CD4-positive, alpha-beta T cell treated with Interleukin-15 for 4 hours (primary cell): Measurements from ENCODE around the gene PPP1R9B.

Experiments used
- DNase-seq: peaks from one replicate; pipeline ENCODE4 v3.0.0-alpha.2; 2020; ENCODE audit warnings: low spot score

The PPP1R9B gene

GRCh38 chr17:50139950-50140885, 10.3 kb downstream of the PPP1R9B start:
- peak; percentile 82 for DNase-seq

- DNase-seq: no peak
Observed at GRCh38 chr17:50139185-50139783, 11.2 kb downstream of the PPP1R9B start.

GRCh38 chr17:50137042-50137441, 13.4 kb downstream of the PPP1R9B start:
- DNase-seq: no peak

GRCh38 chr17:50136096-50136687, 14.3 kb downstream of the PPP1R9B start:
- DNase-seq: no peak

DNA sequence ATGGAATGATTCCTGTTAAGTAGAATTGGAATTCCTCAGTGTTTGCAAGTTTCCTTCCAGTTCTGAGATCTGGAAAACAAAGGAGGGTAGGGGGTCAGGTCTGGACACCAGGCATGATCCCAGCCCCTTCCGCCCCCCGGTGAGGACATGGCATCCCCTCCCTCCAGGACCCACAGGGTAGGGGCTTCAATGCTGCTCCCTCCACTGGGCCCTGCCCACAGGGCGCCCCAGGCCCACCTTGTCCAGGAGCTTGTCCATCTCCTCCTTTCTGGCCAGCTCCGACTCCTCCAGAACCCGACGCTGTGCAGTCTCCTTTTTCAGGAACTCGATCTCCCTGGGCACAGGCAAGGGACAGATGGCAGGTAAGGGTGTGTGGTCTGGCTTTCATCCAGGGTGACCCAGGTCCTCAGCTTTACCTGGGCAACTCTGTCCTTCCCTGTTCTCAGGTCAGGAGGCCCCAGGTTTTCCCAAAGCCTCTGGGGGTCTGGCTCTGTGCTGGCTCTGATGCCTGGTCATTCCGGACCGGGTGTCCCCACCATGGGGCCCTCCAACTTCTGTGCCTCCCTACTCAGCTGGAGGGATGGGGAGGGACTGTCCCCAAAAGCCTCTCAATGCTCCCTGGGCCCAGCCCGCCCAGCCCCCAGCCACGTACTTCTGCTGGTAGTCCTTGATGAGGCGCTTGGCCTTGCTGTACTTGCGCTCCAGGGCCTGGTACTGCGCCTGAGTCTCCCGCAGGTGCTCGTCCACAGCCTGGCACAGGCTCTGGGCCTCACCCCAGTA, 15.0 kb downstream of the PPP1R9B start:
- no peak for DNase-seq

- no peak for DNase-seq
Observed at GRCh38 chr17:50134206-50135110, 16.0 kb downstream of the PPP1R9B start.

GRCh38 chr17:50133769-50134099, 16.7 kb downstream of the PPP1R9B start:
- DNase-seq: no peak

DNA sequence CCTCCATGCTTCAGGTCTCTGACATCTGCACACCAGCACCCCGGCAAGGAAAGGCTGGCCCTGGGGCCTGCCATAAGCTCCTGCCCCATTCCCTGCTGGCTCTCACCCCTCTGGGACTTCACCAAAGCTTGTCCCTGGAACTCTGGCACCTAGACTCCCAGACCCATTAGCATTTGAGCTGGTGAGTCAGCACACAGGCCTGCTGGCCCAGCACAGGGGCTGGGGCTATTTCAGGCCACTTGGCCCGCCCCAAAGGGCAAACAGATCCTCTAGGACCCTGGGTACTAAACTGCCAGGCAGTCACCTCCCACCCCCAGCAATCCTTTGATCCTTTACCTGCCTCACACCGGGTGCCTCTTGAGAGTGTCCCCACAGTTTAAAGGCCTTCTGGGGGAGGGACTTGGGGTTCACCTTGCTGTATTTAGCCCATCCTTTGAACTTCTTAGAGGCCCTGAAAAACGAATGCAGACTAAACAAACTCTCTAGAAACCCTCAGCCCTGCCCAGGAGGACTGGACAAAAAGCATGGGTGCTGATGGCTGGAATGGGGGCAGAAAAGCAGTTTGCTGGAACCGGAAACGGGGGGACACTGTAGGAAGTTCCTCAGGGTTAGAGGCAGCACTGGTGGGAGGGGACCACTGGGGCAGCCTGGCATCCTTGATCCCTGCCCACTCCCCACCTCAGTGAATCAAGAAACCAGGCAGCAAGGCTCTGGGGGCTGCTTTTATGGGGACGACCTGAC, 17.3 kb downstream of the PPP1R9B start:
- no peak for DNase-seq

DNA sequence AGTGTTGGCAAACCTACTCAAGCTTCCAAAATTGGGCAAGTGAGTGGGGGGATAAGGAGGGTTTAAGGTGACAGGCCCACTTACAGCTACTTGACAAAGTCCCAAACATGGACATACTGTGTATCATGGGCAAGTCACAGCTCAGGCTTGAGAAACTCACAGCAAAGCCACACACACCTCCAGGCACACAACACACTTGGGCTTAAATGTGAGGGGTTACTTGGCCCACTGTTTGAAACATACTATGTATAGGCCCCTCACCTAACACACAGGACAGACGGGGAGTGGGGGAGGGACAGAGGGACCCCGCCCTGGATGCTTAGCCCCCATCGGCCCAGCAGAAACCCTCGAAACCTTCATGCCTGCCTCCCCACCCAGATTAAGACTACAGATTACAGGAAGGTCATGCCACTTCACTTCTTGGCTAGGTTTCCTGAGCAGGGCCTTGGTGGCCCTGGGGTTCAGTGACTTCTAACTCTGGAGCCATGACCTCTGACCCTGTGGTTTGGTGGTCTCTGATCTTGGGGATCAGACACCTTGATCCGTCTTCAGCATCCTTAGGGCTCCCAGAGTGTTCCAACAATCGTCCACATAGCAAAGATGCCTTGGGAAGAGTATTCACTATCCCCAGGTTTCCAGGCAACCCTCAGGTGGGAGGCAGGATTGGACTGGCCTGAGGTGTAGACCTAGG, 18.2 kb downstream of the PPP1R9B start:
- DNase-seq: no peak

GRCh38 chr17:50130559-50131305, 19.7 kb downstream of the PPP1R9B start:
- no peak for DNase-seq

GRCh38 chr17:50129728-50130558, 20.5 kb downstream of the PPP1R9B start, which contains the start of gene SAMD14:
Gene SAMD14 (minus strand): TSS chr17:50130160. CDS start chr17:50124959, 5,201 bp downstream.
- peak; percentile 47 for DNase-seq

DNA sequence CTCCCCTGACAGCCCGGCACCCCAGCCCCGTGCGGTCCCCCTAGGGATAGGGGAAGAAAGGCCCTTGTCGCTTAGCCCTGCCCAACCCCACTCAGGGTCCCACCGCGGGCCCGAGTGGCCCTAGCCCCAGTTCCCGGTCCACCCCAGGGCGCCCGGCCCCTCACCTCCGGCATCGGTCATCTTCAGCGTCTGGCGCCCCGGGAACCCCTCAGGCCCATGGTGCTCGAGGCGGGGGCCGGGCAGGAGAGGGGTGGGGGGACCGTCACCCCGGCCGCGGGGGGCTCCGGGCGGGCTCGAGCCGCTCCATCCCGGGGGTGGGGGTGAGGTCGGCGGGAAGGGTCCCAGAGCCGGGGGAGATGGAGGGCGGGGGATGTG, 21.1 kb downstream of the PPP1R9B start:
- no peak for DNase-seq

DNA sequence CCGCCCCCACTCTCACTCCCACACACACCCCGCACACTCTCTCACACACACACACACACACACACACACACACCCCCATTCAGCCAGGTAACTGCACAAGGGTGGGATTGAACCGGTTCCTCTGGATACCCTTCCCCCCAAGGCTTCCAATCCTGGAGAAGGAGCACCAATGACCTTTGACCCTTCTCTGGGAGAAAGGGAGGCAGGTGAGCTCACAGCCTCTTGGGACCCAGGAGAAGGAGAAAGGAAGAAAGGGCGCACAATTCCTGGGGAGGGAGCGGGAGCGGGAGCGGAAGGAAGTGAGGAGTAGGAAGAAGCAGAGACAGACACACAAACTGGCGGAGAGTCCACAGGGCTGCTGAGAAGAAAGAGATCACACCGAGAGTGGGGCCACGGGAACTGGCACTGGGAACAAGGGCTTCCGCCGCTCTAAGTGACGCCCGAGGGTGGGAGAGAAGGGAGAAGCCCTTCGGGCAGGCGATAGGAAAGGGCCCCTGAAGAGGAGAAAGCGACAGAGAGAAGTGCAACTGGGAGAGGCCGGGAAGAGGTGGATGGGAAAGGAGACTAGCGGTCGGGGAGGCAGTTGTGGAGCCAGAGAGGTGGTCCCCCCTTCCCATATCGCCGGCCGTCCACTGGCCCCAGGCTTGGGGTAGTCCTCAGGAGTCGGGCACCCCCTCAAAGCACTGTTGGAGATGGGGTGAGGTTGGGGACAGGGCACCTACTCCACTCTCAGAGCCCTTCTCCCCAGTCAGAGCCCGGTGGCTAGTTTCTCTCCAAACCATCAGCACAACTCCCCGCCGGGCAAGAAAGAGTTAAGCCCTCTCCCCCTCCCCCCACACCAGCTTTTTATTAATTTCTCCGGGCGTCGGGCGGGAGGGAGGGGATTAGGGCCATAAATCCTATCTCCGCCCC, 21.8 kb downstream of the PPP1R9B start:
- no peak for DNase-seq

GRCh38 chr17:50127697-50128361, 22.6 kb downstream of the PPP1R9B start:
- no peak for DNase-seq

- no peak for DNase-seq
Observed at GRCh38 chr17:50125420-50125997, 25.0 kb downstream of the PPP1R9B start.

GRCh38 chr17:50123649-50124349, 26.7 kb downstream of the PPP1R9B start:
- no peak for DNase-seq
